Smooth muscle cell (in vitro differentiated cells): Measurements from ENCODE around the gene DTNB. TPM values are rescaled to one million over a fixed set of nuclear protein-coding genes. Genes with fewer than 3 reads are reported as not detected.

Experiments
- DNase-seq: peaks from one replicate; lab custom pipeline; 2025; ENCODE audit not compliant: unreplicated experiment; lab: John Stamatoyannopoulos, UW
- H2AFZ ChIP-seq: fragments of 200-600 bp; sonication (generic); 2 replicates; pipeline ENCODE4 v1.6.0; 2016; ENCODE audit warnings: antibody characterized with exemption, low read depth, mild to moderate bottlenecking
- H3F3A ChIP-seq: fragments of 200-600 bp; sonication (generic); 2 replicates; pipeline ENCODE4 v1.6.0; 2017; ENCODE audit warnings: antibody characterized with exemption, low read depth
- H3K27ac ChIP-seq: fragments of 200-600 bp; sonication (generic); 2 replicates; pipeline ENCODE4 v1.5.1; 2016; ENCODE audit warnings: low read depth, mild to moderate bottlenecking
- H3K27me3 ChIP-seq: fragments of 200-600 bp; sonication (generic); 2 replicates; pipeline ENCODE4 v1.6.1; 2016; ENCODE audit warnings: low read depth, mild to moderate bottlenecking
- H3K36me3 ChIP-seq: fragments of 200-600 bp; sonication (generic); 2 replicates; pipeline ENCODE4 v1.5.1; 2016; ENCODE audit warnings: low read depth
- H3K4me1 ChIP-seq: fragments of 200-600 bp; sonication (generic); 2 replicates; pipeline ENCODE4 v1.5.1; 2016; ENCODE audit warnings: low read depth
- H3K4me2 ChIP-seq: fragments of 200-600 bp; sonication (generic); 2 replicates; pipeline ENCODE4 v1.6.0; 2016; ENCODE audit warnings: mild to moderate bottlenecking
- H3K4me3 ChIP-seq: fragments of 200-600 bp; sonication (generic); 2 replicates; pipeline ENCODE4 v1.5.1; 2016; ENCODE audit warnings: mild to moderate bottlenecking
- H3K79me2 ChIP-seq: fragments of 200-600 bp; sonication (generic); 2 replicates; pipeline ENCODE4 v1.6.0; 2016; ENCODE audit warnings: low read depth, mild to moderate bottlenecking
- H3K9ac ChIP-seq: fragments of 200-600 bp; sonication (generic); 2 replicates; pipeline ENCODE4 v1.6.0; 2016; ENCODE audit warnings: low read depth
- H3K9me3 ChIP-seq: fragments of 200-600 bp; sonication (generic); replicated peaks from 2 replicates; pipeline ENCODE4 v1.5.1; 2016; ENCODE audit warnings: low read depth
- H4K20me1 ChIP-seq: fragments of 200-600 bp; sonication (generic); 2 replicates; pipeline ENCODE4 v1.6.0; 2016; ENCODE audit warnings: low read depth
- CTCF ChIP-seq: fragments of 200-600 bp; sonication (generic); IDR thresholded peaks from 2 replicates; pipeline ENCODE4 v1.5.1; 2017; ENCODE audit warnings: borderline replicate concordance, mild to moderate bottlenecking, antibody characterized with exemption; ENCODE audit not compliant: insufficient read depth, poor library complexity, severe bottlenecking
- WGBS: methylation state at CpG from one replicate; pipeline ENCODE4 v1.1.7; 2016; ENCODE audit warnings: low lambda C conversion rate; 5-methylcytosine and 5-hydroxymethylcytosine counted together
- polyA plus RNA-seq: library from polyadenylated mRNA; unstranded; fragments of >200 nt; fragmentation: Nextera tagmentation; extraction: Ambion mirVana; gene quantifications from 2 replicates; pipeline ENCODE4 v1.2.1, GENCODE V29; 2016
- total RNA-seq: library from RNA; depleted of rRNA; stranded (reverse); fragments of >200 nt; gene quantifications from 2 replicates; pipeline ENCODE4 v1.2.3, GENCODE V29; 2014

DTNB gene
- total and polyA plus RNA-seq, 2 experiments from 2014 or later = 4.9 to 5.4 TPM

GRCh38 chr2:25419678-25420242, 253.6 kb downstream of the DTNB start:
- Histone ChIP-seq H3K9ac (no peak overlapping the region), H3K79me2 (no peaks in the 10 kb centered on the region), H3K27me3 (no peaks in the 10 kb centered on the region), H3K4me1 (no peaks in the 10 kb centered on the region), H2AFZ (no peak overlapping the region), H4K20me1 (no peaks in the 10 kb centered on the region), H3K27ac (no peak overlapping the region), H3F3A (no peaks in the 10 kb centered on the region), H3K4me2 (no peak overlapping the region), H3K9me3 (no peaks in the 10 kb centered on the region), H3K4me3 (no peak overlapping the region), H3K36me3 (no peaks in the 10 kb centered on the region)
- TF ChIP-seq CTCF = no peak
- WGBS = 95% methylated on average over 10 of the region's 10 CpGs
- DNase-seq = no peak

GRCh38 chr2:25418944-25419677, 254.3 kb downstream of the DTNB start:
- WGBS = 56% methylated on average over 13 of the region's 13 CpGs
- H3K27ac ChIP-seq = peak overlapping the region; percentile 17

GRCh38 chr2:25417715-25418369, 255.5 kb downstream of the DTNB start:
- Histone ChIP-seq H3K27me3 (no peaks in the 10 kb centered on the region), H3K9ac (no peak overlapping the region), H3K36me3 (no peaks in the 10 kb centered on the region), H3K4me2 (no peak overlapping the region), H2AFZ (no peak overlapping the region), H3K9me3 (no peaks in the 10 kb centered on the region), H3K4me1 (no peaks in the 10 kb centered on the region), H3K4me3 (no peak overlapping the region), H3K79me2 (no peaks in the 10 kb centered on the region), H3K27ac (no peak overlapping the region), H3F3A (no peaks in the 10 kb centered on the region), H4K20me1 (no peaks in the 10 kb centered on the region)
- WGBS = 95% methylated on average over 6 of the region's 6 CpGs
- no peak for DNase-seq
- TF ChIP-seq CTCF = no peak

More at GRCh38 chr2:25418944-25419677, 254.3 kb downstream of the DTNB start:
- Histone ChIP-seq H3K79me2 (no peaks in the 10 kb centered on the region), H3F3A (no peaks in the 10 kb centered on the region), H3K9ac (no peak overlapping the region), H2AFZ (peak overlapping the region; percentile 26), H3K4me2 (peak overlapping the region; percentile 56), H3K9me3 (no peaks in the 10 kb centered on the region), H3K36me3 (no peaks in the 10 kb centered on the region), H4K20me1 (no peaks in the 10 kb centered on the region), H3K4me3 (no peak overlapping the region), H3K4me1 (no peaks in the 10 kb centered on the region), H3K27me3 (no peaks in the 10 kb centered on the region)
- no peak for DNase-seq
- TF ChIP-seq CTCF = no peak
